Measurements from ENCODE around the gene LPAR1. TPM values are rescaled to one million over a fixed set of nuclear protein-coding genes. Genes with fewer than 3 reads are reported as not detected.

Gene LPAR1
- total and polyA plus RNA-seq, 9 of the 15 experiments (the other 6 are each of a cell fraction or from before 2014, with no cell fraction given) = 0.13 TPM; not detected in 8

DNA sequence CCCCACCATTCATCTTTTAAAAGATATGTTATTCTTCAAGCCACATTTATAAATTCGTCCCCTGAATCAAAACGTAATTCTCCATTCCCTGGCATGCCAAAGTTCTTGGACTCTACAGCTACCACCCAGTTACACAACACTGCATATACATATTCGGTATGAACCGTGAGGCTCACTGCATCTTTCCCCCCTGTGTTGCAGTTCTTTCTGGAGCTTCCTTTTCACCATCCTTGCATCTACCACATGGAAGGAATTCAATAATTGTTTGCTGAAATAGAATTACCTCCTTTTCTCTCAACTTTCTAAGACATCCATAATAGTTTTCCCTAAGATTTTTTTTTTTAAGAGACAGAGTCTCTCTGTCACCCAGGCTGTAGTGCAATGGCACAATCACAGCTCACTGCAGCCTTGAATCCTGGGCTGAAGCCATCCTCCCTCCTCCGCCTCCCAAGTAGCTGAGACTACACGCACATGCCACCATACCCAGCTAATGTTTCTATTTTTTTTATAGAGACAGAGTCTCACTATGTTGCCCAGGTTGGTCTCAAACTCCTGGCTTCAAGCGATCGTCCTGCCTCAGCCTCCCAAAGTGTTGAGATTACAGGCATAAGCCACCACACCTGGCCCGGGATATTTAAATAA, 3.3 kb downstream of the LPAR1 start:
- no peak overlapping the region for H2AFZ ChIP-seq (ENCODE audit: low read depth, low read length)
- ChIA-PET CTCF (ENCODE audit: low intra/inter-chr PET ratio) (no interaction called here), POLR2A (no interaction called here)
- intact Hi-C loops (cut with micrococcal nuclease) (no loop called here), in situ Hi-C loops (cut with MboI) (no loop called here)
- ATAC-seq = no peak
- no peaks in the 10 kb centered on the region for H3K9me1 ChIP-seq (ENCODE audit: control insufficient read depth, insufficient read depth, low read length)
- no peaks in the 10 kb centered on the region; a peak in 1 of 5 replicates for H3K4me1 ChIP-seq (replicated peaks in 1 of 2; ENCODE audit: control insufficient read depth in 2 of 2, insufficient read depth in 2 of 2, low read length in 2 of 2)
- H4K20me1 ChIP-seq (replicated peaks; ENCODE audit: control insufficient read depth, insufficient read depth, low read length) = no peaks in the 10 kb centered on the region
- no peak overlapping the region for H3K4me3 ChIP-seq
- TF ChIP-seq CBX1 (IDR thresholded peaks at IDR 0.05; ENCODE audit: low read depth) (no peak), SIN3A (IDR thresholded peaks at IDR 0.05; ENCODE audit: borderline replicate concordance in 2 of 2, control insufficient read depth in 1 of 2, low read depth in 2 of 2, low read length in 2 of 2) (no peak), ZNF668 (CRISPR knock-in tag; IDR thresholded peaks at IDR 0.05) (no peak), ZNF511 (CRISPR knock-in tag; IDR thresholded peaks at IDR 0.05) (no peak), CXXC5 (CRISPR knock-in tag; IDR thresholded peaks at IDR 0.05) (no peak), E2F1 (CRISPR knock-in tag; IDR thresholded peaks at IDR 0.05) (no peak), RBM34 (IDR thresholded peaks at IDR 0.05; ENCODE audit: borderline replicate concordance, insufficient read depth, low read length) (no peak)
- TF ChIP-seq, protein P1, sequence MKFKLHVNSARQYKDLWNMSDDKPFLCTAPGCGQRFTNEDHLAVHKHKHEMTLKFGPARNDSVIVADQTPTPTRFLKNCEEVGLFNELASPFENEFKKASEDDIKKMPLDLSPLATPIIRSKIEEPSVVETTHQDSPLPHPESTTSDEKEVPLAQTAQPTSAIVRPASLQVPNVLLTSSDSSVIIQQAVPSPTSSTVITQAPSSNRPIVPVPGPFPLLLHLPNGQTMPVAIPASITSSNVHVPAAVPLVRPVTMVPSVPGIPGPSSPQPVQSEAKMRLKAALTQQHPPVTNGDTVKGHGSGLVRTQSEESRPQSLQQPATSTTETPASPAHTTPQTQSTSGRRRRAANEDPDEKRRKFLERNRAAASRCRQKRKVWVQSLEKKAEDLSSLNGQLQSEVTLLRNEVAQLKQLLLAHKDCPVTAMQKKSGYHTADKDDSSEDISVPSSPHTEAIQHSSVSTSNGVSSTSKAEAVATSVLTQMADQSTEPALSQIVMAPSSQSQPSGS (CRISPR knock-in tag; IDR thresholded peaks at IDR 0.05) = no peak
- TF ChIP-seq, protein P2, sequence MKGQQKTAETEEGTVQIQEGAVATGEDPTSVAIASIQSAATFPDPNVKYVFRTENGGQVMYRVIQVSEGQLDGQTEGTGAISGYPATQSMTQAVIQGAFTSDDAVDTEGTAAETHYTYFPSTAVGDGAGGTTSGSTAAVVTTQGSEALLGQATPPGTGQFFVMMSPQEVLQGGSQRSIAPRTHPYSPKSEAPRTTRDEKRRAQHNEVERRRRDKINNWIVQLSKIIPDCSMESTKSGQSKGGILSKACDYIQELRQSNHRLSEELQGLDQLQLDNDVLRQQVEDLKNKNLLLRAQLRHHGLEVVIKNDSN (CRISPR knock-in tag; IDR thresholded peaks at IDR 0.05) = no peak
- H3K27ac ChIP-seq (ENCODE audit: extremely low read depth, low read depth, low read length) = no peak overlapping the region
- no peak overlapping the region for H3K4me2 ChIP-seq (ENCODE audit: insufficient read depth, low read length)
- no peak for FAIRE-seq
- no TSS peak for BruUV-seq (replicated peaks)
- H3K79me2 ChIP-seq (ENCODE audit: control insufficient read depth, insufficient read depth, low read length) = no peaks in the 10 kb centered on the region
- no peak for DNase-seq (ENCODE audit: extremely low read depth in 1 of 4, low spot score in 3 of 4)
- H3K9ac ChIP-seq (ENCODE audit: insufficient read depth in 1 of 2, low read depth in 2 of 2, low read length in 2 of 2) = no peak overlapping the region
- H3K36me3 ChIP-seq (ENCODE audit: control insufficient read depth, insufficient read depth, low read length) = no peaks in the 10 kb centered on the region
- no peaks in the 10 kb centered on the region for H3K27me3 ChIP-seq (ENCODE audit: control insufficient read depth in 2 of 2, insufficient read depth in 2 of 2, low read length in 2 of 2)
- no peaks in the 10 kb centered on the region; the same call in 1 of the 2 replicates for H3K9me3 ChIP-seq (replicated peaks; ENCODE audit: control insufficient read depth, insufficient read depth, low read depth, low read length)
- 2% methylated on average over 9 of the region's 9 CpGs for WGBS (ENCODE audit: insufficient coverage, low coverage, missing lambda C conversion rate)

All from K562 (cell line).